ENCODE results near the gene C5. TPM values are rescaled to one million over a fixed set of nuclear protein-coding genes. Genes with fewer than 3 reads are reported as not detected.

C5 gene
- total RNA-seq, 1 donor from 2014 or later = 0.63 TPM

- Histone ChIP-seq H3K4me3 (ENCODE audit: low read depth, low read length) (no peak overlapping the region), H3K27me3 (ENCODE audit: control insufficient read depth, insufficient read depth, low read length) (no peaks in the 10 kb centered on the region), H3K36me3 (ENCODE audit: control insufficient read depth, insufficient read depth, low read length) (no peaks in the 10 kb centered on the region)
- no peak for DNase-seq (ENCODE audit: low read depth)
- no peak for TF ChIP-seq CTCF (IDR thresholded peaks at IDR 0.05; ENCODE audit: insufficient read depth, low read length, poor library complexity, severe bottlenecking)
These were observed 115.8 kb downstream of the C5 start for GRCh38 chr9:120934281-120934680.

GRCh38 chr9:120933310-120934055 lies 116.6 kb downstream of the C5 start:
- no peak for DNase-seq (ENCODE audit: low read depth)
- TF ChIP-seq CTCF (IDR thresholded peaks at IDR 0.05; ENCODE audit: insufficient read depth, low read length, poor library complexity, severe bottlenecking) = no peak

GRCh38 chr9:120932086-120932823 lies 117.8 kb downstream of the C5 start:
- TF ChIP-seq CTCF (IDR thresholded peaks at IDR 0.05; ENCODE audit: insufficient read depth, low read length, poor library complexity, severe bottlenecking) = no peak
- no peak overlapping the region for H3K4me3 ChIP-seq (ENCODE audit: low read depth, low read length)
- no peaks in the 10 kb centered on the region for H3K27me3 ChIP-seq (ENCODE audit: control insufficient read depth, insufficient read depth, low read length)
- no peaks in the 10 kb centered on the region for H3K36me3 ChIP-seq (ENCODE audit: control insufficient read depth, insufficient read depth, low read length)
- no peak for DNase-seq (ENCODE audit: low read depth)

More at GRCh38 chr9:120933310-120934055, 116.6 kb downstream of the C5 start:
- Histone ChIP-seq H3K36me3 (ENCODE audit: control insufficient read depth, insufficient read depth, low read length) (no peaks in the 10 kb centered on the region), H3K27me3 (ENCODE audit: control insufficient read depth, insufficient read depth, low read length) (no peaks in the 10 kb centered on the region), H3K4me3 (ENCODE audit: low read depth, low read length) (no peak overlapping the region)

GRCh38 chr9:120931231-120932085 lies 118.6 kb downstream of the C5 start:
- DNase-seq (ENCODE audit: low read depth) = no peak

More at GRCh38 chr9:120931231-120932085, 118.6 kb downstream of the C5 start:
- Histone ChIP-seq H3K4me3 (ENCODE audit: low read depth, low read length) (no peak overlapping the region), H3K36me3 (ENCODE audit: control insufficient read depth, insufficient read depth, low read length) (no peaks in the 10 kb centered on the region), H3K27me3 (ENCODE audit: control insufficient read depth, insufficient read depth, low read length) (no peaks in the 10 kb centered on the region)
- TF ChIP-seq CTCF (IDR thresholded peaks at IDR 0.05; ENCODE audit: insufficient read depth, low read length, poor library complexity, severe bottlenecking) = no peak
